Adrenal gland (tissue), 5 donors: ENCODE results near the gene STK17B.

Experiments
- POLR2A ChIP-seq, 2 donors: fragments of 450-650 bp; IDR thresholded peaks; one replicate each; pipeline ENCODE4 v1.6.1; 2017; ENCODE audit warnings: antibody characterized with exemption in 2 of 2, mild to moderate bottlenecking in 2 of 2, moderate library complexity in 1 of 2
- TF ChIP-seq, protein P1 (sequence below), 6 experiments: fragments of 450-650 bp in 4 of 6; fragments of 200-600 bp in 2 of 6; sonication (generic) in 1 of 6; IDR thresholded peaks; 1 replicate in 5 of 6; 2 replicates in 1 of 6; pipeline versions ENCODE4 v1.5.1 to v1.8.0; 2016 to 2021; ENCODE audit warnings: antibody characterized with exemption in 6 of 6, mild to moderate bottlenecking in 2 of 6, moderate library complexity in 1 of 6
- donor health status: DM: no; HTN: no; CAD: no.

DNA sequence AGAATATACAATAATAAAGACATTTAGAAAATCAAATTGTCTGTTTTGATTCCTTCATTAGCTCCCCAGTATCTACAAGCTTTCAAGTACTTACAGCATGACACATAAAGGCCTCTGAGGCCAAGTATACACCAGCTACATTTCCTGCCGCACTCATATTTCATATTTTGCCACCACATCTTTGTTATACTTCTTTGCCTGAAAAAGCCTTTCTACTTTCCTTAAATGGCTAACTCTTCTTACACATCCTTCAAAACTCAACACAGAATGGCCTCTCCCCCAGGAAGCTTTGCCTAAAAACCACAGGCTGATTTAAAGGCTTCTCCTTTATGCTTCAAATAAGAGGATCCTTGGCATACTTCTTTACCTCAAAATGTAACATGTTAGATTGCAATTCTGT, 4.5 kb downstream of the STK17B start:
- TF ChIP-seq, protein P1, sequence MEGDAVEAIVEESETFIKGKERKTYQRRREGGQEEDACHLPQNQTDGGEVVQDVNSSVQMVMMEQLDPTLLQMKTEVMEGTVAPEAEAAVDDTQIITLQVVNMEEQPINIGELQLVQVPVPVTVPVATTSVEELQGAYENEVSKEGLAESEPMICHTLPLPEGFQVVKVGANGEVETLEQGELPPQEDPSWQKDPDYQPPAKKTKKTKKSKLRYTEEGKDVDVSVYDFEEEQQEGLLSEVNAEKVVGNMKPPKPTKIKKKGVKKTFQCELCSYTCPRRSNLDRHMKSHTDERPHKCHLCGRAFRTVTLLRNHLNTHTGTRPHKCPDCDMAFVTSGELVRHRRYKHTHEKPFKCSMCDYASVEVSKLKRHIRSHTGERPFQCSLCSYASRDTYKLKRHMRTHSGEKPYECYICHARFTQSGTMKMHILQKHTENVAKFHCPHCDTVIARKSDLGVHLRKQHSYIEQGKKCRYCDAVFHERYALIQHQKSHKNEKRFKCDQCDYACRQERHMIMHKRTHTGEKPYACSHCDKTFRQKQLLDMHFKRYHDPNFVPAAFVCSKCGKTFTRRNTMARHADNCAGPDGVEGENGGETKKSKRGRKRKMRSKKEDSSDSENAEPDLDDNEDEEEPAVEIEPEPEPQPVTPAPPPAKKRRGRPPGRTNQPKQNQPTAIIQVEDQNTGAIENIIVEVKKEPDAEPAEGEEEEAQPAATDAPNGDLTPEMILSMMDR (IDR thresholded peaks at IDR 0.05), result no peak
- TF ChIP-seq POLR2A (IDR thresholded peaks at IDR 0.05), result no peak
